Mucosa of rectum (tissue), 2 donors: ENCODE results near the gene RRP1B.

ENCODE experiments used
- H3K27ac ChIP-seq, 2 donors: one replicate each; pipeline ENCODE4 v1.7.0; 2013; ENCODE audit warnings: inconsistent platforms in 2 of 2, low read depth in 2 of 2, low read length in 2 of 2
- H3K27me3 ChIP-seq, 2 donors: one replicate each; pipeline ENCODE4 v1.7.0; 2013; ENCODE audit warnings: low read length in 2 of 2; ENCODE audit not compliant: control insufficient read depth in 2 of 2, insufficient read depth in 2 of 2
- H3K36me3 ChIP-seq, 2 donors: one replicate each; pipeline ENCODE4 v1.7.0; 2013; ENCODE audit warnings: low read length in 2 of 2; ENCODE audit not compliant: control insufficient read depth in 2 of 2, insufficient read depth in 2 of 2
- H3K4me1 ChIP-seq, 2 donors: one replicate each; pipeline ENCODE4 v1.7.0; 2013; ENCODE audit warnings: low read length in 2 of 2, mild to moderate bottlenecking in 1 of 2; ENCODE audit not compliant: control insufficient read depth in 2 of 2, insufficient read depth in 2 of 2
- H3K4me3 ChIP-seq, 2 donors: one replicate each; pipeline ENCODE4 v1.7.0; 2013; ENCODE audit warnings: low read length in 2 of 2
- H3K9ac ChIP-seq, 2 donors: one replicate each; pipeline ENCODE4 v1.7.0; 2013; ENCODE audit warnings: low read length in 2 of 2, low read depth in 1 of 2, mild to moderate bottlenecking in 1 of 2
- H3K9me3 ChIP-seq, 2 donors: one replicate each; pipeline ENCODE4 v1.7.0; 2013; ENCODE audit warnings: low read length in 2 of 2; ENCODE audit not compliant: control insufficient read depth in 2 of 2
- donor health status: healthy.
- donor health status: Normal muscosa, but diverticular disease.

RRP1B gene

GRCh38 chr21:43721206-43721605 is 61.8 kb downstream of the RRP1B start:
- H3K4me3 ChIP-seq: peak overlapping the region; percentile 85 to 93

GRCh38 chr21:43721939-43722338 is 62.6 kb downstream of the RRP1B start:
- peaks cover 30 to 39% of the 10 kb centered on the region in 2 donors for H3K4me1 ChIP-seq
- H3K9me3 ChIP-seq: no peaks in the 10 kb centered on the region
- peaks cover 9 to 12% of the 10 kb centered on the region in 2 donors for H3K36me3 ChIP-seq
- H3K9ac ChIP-seq: no peak overlapping the region
- no peak overlapping the region for H3K27ac ChIP-seq
- H3K4me3 ChIP-seq: peak overlapping the region in 1 of 2 donors; percentile 93
- H3K27me3 ChIP-seq: no peaks in the 10 kb centered on the region

More at GRCh38 chr21:43721206-43721605, 61.8 kb downstream of the RRP1B start:
- Histone ChIP-seq H3K4me1 (peaks cover 27 to 35% of the 10 kb centered on the region in 2 donors), H3K27me3 (no peaks in the 10 kb centered on the region), H3K9me3 (no peaks in the 10 kb centered on the region), H3K36me3 (peaks cover 9 to 12% of the 10 kb centered on the region in 2 donors), H3K27ac (no peak overlapping the region), H3K9ac (peak overlapping the region in 1 of 2 donors; percentile 97)

- H3K9ac ChIP-seq: no peak overlapping the region
- H3K4me1 ChIP-seq: peaks cover 37 to 50% of the 10 kb centered on the region in 2 donors
- peaks cover 9 to 12% of the 10 kb centered on the region in 2 donors for H3K36me3 ChIP-seq
- no peaks in the 10 kb centered on the region for H3K27me3 ChIP-seq
- H3K27ac ChIP-seq: no peak overlapping the region
- H3K4me3 ChIP-seq: no peak overlapping the region
- H3K9me3 ChIP-seq: no peaks in the 10 kb centered on the region
Observed at GRCh38 chr21:43723648-43724047, 64.3 kb downstream of the RRP1B start.

GRCh38 chr21:43726686-43727518 is 67.5 kb downstream of the RRP1B start:
- Histone ChIP-seq H3K4me3 (no peak overlapping the region), H3K27ac (peak overlapping the region in 1 of 2 donors; percentile 72), H3K9ac (no peak overlapping the region), H3K36me3 (peaks cover 9 to 13% of the 10 kb centered on the region in 2 donors), H3K27me3 (no peaks in the 10 kb centered on the region), H3K4me1 (peaks cover 33 to 39% of the 10 kb centered on the region in 2 donors), H3K9me3 (no peaks in the 10 kb centered on the region)

GRCh38 chr21:43727519-43728153 is 68.3 kb downstream of the RRP1B start:
- H3K4me1 ChIP-seq: peaks cover 36 to 38% of the 10 kb centered on the region in 2 donors
- H3K4me3 ChIP-seq: peak overlapping the region; percentile 56 to 71
- no peaks in the 10 kb centered on the region for H3K27me3 ChIP-seq
- H3K9me3 ChIP-seq: no peaks in the 10 kb centered on the region
- H3K27ac ChIP-seq: peak overlapping the region; percentile 66 to 72
- no peak overlapping the region for H3K9ac ChIP-seq
- H3K36me3 ChIP-seq: peaks cover 9 to 18% of the 10 kb centered on the region in 2 donors

DNA sequence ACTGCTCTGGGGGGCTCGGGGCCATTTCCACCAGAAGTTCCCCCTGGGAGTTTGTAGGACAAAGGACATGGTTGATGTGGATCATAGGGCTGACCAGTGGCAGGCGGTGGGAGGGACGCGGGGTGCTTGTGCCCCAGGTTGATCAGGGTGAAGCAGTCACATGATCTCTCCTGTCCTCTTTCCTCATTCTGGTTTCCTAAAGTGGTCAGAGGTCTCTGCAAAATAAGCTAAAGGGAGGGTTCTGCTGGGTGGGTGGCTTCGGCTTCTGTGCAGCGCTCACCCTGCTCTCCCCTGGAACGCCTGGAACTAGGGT is 68.8 kb downstream of the RRP1B start:
- Histone ChIP-seq H3K9ac (peak overlapping the region; percentile 31 to 47), H3K36me3 (peaks cover 9 to 18% of the 10 kb centered on the region in 2 donors), H3K4me1 (peaks cover 36 to 41% of the 10 kb centered on the region in 2 donors), H3K27ac (peak overlapping the region; percentile 66 to 72), H3K9me3 (no peaks in the 10 kb centered on the region), H3K27me3 (no peaks in the 10 kb centered on the region), H3K4me3 (peak overlapping the region; percentile 56 to 71)

DNA sequence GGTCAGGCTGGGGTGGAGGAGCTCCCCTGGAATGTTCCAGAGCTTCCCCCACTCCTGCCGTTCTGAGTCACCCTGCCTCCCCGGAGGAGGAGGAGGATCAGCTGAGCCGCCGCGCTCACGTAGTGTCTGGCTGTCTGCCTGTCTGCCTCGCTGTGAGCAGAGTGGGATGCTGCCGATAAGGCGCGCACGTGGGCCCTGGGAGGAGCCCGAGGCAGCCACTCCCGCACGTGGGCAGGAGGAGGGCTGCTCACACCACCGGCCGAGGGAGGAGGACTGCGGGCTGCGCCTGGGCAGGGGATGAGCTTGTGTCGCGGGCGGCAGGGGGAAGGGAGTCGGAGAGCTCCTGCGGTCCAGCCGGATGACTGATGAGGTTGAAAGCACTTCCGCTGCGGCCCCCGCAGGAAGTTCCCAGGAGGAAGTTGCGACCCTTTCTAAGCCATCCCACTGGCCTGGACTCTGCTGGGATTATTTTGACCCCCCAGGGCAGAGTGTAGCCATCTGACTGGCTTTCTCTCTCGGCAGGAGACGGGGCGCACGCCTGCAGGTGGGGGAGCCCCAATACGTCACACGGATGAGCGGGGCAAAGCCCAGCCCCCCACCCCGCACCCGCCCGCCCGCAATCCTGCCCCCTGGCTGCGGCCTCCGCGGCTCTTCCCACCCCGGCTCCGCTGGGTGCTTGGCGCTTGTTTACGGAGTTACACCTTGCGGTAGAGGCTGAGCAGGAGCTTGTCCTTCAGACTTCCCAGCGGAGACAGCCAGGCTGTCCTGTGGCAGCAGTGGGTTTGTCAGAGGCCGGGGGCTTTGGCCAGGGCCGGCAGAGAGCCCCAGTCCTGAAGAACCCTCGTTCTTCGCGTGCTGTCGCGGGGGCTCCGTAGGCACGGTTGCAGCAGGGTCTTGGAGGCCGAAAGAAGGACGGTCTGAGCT is 69.4 kb downstream of the RRP1B start:
- Histone ChIP-seq H3K9ac (peak overlapping the region; percentile 31 to 47), H3K27me3 (no peaks in the 10 kb centered on the region), H3K27ac (peak overlapping the region; percentile 66 to 72), H3K4me3 (peak overlapping the region; percentile 56 to 71), H3K36me3 (peaks cover 5 to 14% of the 10 kb centered on the region in 2 donors), H3K9me3 (no peaks in the 10 kb centered on the region), H3K4me1 (peaks cover 42 to 48% of the 10 kb centered on the region in 2 donors)

DNA sequence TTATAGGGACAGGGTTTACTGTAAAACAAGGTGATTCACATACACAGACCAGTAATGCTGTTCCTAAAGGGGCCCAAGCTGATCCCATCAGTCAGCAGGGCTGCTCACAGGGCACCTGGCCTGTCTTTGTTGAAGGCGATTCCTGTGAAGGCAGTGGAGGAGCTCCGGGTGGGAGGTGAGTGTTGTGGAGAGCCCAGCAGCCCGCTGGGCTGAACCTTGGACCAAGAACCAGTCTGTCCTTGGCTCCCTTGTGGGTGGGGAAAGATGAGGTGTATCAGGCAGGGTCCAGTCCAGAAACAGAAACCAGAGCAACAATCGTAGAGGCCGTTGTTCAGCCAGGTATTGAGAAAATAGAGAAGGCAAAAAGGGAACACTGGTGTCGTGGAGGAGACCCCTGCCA is 72.1 kb downstream of the RRP1B start:
- Histone ChIP-seq H3K27ac (peak overlapping the region; percentile 38 to 81), H3K4me3 (peak overlapping the region in 1 of 2 donors; percentile 31), H3K36me3 (peaks cover 3 to 10% of the 10 kb centered on the region in 2 donors), H3K27me3 (no peaks in the 10 kb centered on the region), H3K4me1 (peaks cover 49 to 52% of the 10 kb centered on the region in 2 donors), H3K9ac (peak overlapping the region in 1 of 2 donors; percentile 49), H3K9me3 (no peaks in the 10 kb centered on the region)

GRCh38 chr21:43731891-43732711 is 72.7 kb downstream of the RRP1B start:
- no peaks in the 10 kb centered on the region for H3K27me3 ChIP-seq
- peak overlapping the region in 1 of 2 donors; percentile 31 for H3K4me3 ChIP-seq
- H3K36me3 ChIP-seq: peaks cover 5 to 12% of the 10 kb centered on the region in 2 donors
- no peaks in the 10 kb centered on the region for H3K9me3 ChIP-seq
- H3K9ac ChIP-seq: peak overlapping the region; percentile 24 to 49
- peaks cover 44 to 48% of the 10 kb centered on the region in 2 donors for H3K4me1 ChIP-seq
- peak overlapping the region; percentile 32 to 81 for H3K27ac ChIP-seq
